ENCODE results near the gene EPB41L4B.

The EPB41L4B gene

GRCh38 chr9:109314011-109314531 lies 6.8 kb downstream of the EPB41L4B start:
- Histone ChIP-seq H3K27ac (no peak overlapping the region), H3K79me2 (ENCODE audit: insufficient read depth, low read depth) (no peaks in the 10 kb centered on the region), H3K27me3 (ENCODE audit: insufficient read depth, low read depth) (no peaks in the 10 kb centered on the region), H3K9ac (no peak overlapping the region), H3K4me1 (ENCODE audit: low read depth, poor library complexity, severe bottlenecking) (no peaks in the 10 kb centered on the region), H3K4me3 (IDR thresholded peaks at IDR 0.05; ENCODE audit: insufficient read depth, low read depth, low read length) (no peak overlapping the region), H3K36me3 (ENCODE audit: insufficient read depth) (no peaks in the 10 kb centered on the region), H2AFZ (ENCODE audit: low read depth) (no peak overlapping the region), H3K4me2 (no peak overlapping the region), H4K20me1 (ENCODE audit: insufficient read depth) (no peaks in the 10 kb centered on the region)
- no peak for TF ChIP-seq CTCF (conservative IDR thresholded peaks at IDR 0.05; ENCODE audit: low read depth, low read length)

DNA sequence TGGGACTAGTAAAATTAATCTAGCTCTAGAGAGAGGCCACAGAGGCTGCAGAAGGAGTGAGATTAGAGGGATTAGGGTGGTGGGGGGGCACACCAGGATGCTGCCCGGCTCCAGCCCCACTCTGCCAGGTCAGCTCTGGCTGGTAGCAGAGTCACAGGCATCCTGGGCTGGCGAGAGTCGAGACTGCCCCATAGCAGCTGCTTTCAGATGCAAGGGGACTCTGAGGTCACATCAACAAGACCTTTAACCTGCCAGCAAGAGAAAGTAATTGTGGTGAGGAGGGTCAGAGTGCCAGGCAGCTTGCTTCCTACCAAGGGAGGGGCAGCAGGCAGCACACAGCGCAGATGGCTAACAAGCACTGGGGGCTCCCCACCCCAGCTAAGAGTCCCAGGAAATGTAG lies 7.5 kb downstream of the EPB41L4B start:
- Histone ChIP-seq H3K27me3 (ENCODE audit: insufficient read depth, low read depth) (no peaks in the 10 kb centered on the region), H2AFZ (ENCODE audit: low read depth) (no peak overlapping the region), H3K4me2 (no peak overlapping the region), H3K36me3 (ENCODE audit: insufficient read depth) (no peaks in the 10 kb centered on the region), H3K9ac (no peak overlapping the region), H3K79me2 (ENCODE audit: insufficient read depth, low read depth) (no peaks in the 10 kb centered on the region), H4K20me1 (ENCODE audit: insufficient read depth) (no peaks in the 10 kb centered on the region), H3K27ac (no peak overlapping the region), H3K4me3 (IDR thresholded peaks at IDR 0.05; ENCODE audit: insufficient read depth, low read depth, low read length) (no peak overlapping the region), H3K4me1 (ENCODE audit: low read depth, poor library complexity, severe bottlenecking) (no peaks in the 10 kb centered on the region)
- no peak for TF ChIP-seq CTCF (conservative IDR thresholded peaks at IDR 0.05; ENCODE audit: low read depth, low read length)

GRCh38 chr9:109312783-109313182 lies 8.1 kb downstream of the EPB41L4B start:
- Histone ChIP-seq H3K4me2 (no peak overlapping the region), H4K20me1 (ENCODE audit: insufficient read depth) (no peaks in the 10 kb centered on the region), H3K9ac (no peak overlapping the region), H3K27ac (no peak overlapping the region), H3K4me3 (IDR thresholded peaks at IDR 0.05; ENCODE audit: insufficient read depth, low read depth, low read length) (no peak overlapping the region), H2AFZ (ENCODE audit: low read depth) (no peak overlapping the region), H3K27me3 (ENCODE audit: insufficient read depth, low read depth) (no peaks in the 10 kb centered on the region), H3K36me3 (ENCODE audit: insufficient read depth) (no peaks in the 10 kb centered on the region), H3K4me1 (ENCODE audit: low read depth, poor library complexity, severe bottlenecking) (no peaks in the 10 kb centered on the region), H3K79me2 (ENCODE audit: insufficient read depth, low read depth) (no peaks in the 10 kb centered on the region)
- TF ChIP-seq CTCF (conservative IDR thresholded peaks at IDR 0.05; ENCODE audit: low read depth, low read length), result no peak

DNA sequence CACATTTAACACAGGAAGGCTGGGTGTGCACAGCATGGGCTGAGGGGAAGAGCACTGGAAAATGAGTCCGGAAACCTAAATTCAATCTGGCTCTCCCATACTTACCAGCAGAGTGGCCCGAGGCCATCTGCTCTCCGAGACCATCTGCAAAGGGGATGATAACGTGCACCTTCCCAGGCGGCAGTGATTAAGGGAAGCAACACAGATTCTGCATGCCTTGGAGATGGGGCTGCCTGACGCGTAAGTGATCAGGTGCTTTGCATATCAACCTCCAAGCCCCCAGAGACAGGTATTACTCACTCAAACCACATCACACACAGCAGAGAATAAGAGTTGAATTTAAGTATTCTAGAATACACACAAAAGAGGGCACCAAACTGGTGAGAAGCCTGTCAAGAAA lies 9.1 kb downstream of the EPB41L4B start:
- H2AFZ ChIP-seq (ENCODE audit: low read depth), result no peak overlapping the region
- H3K4me1 ChIP-seq (ENCODE audit: low read depth, poor library complexity, severe bottlenecking), result no peaks in the 10 kb centered on the region
- H3K79me2 ChIP-seq (ENCODE audit: insufficient read depth, low read depth), result no peaks in the 10 kb centered on the region
- no peak overlapping the region for H3K4me2 ChIP-seq
- H4K20me1 ChIP-seq (ENCODE audit: insufficient read depth), result no peaks in the 10 kb centered on the region
- H3K9ac ChIP-seq, result no peak overlapping the region
- TF ChIP-seq CTCF (conservative IDR thresholded peaks at IDR 0.05; ENCODE audit: low read depth, low read length), result no peak
- no peak overlapping the region for H3K4me3 ChIP-seq (IDR thresholded peaks at IDR 0.05; ENCODE audit: insufficient read depth, low read depth, low read length)
- no peaks in the 10 kb centered on the region for H3K27me3 ChIP-seq (ENCODE audit: insufficient read depth, low read depth)
- no peaks in the 10 kb centered on the region for H3K36me3 ChIP-seq (ENCODE audit: insufficient read depth)
- no peak overlapping the region for H3K27ac ChIP-seq
